Bronchial epithelial cell (primary cell): ENCODE data around the gene SMCO2. TPM values are rescaled to one million over a fixed set of nuclear protein-coding genes. Genes with fewer than 3 reads are reported as not detected.

ENCODE experiments used
- DNase-seq: peaks from one replicate; pipeline ENCODE4 v3.0.0-alpha.2; 2010; ENCODE audit warnings: low read depth
- FAIRE-seq: peaks from 2 replicates; lab custom pipeline; 2011; peaks lifted over from hg19 to GRCh38; lab: Jason Lieb, UNC
- H3K27me3 ChIP-seq: 2 replicates; pipeline ENCODE4 v1.5.1; 2011; ENCODE audit warnings: low read length; ENCODE audit not compliant: control insufficient read depth, insufficient read depth
- H3K36me3 ChIP-seq: 2 replicates; pipeline ENCODE4 v1.5.1; 2011; ENCODE audit warnings: low read length; ENCODE audit not compliant: control insufficient read depth, insufficient read depth
- H3K4me3 ChIP-seq: 2 replicates; pipeline ENCODE4 v1.5.1; 2011; ENCODE audit warnings: mild to moderate bottlenecking, low read depth, low read length, control low read depth
- total RNA-seq: library from RNA; depleted of rRNA; stranded (reverse); fragments of >200 nt; gene quantifications from 2 replicates; pipeline ENCODE4 v1.2.1, GENCODE V29; 2014
- TF ChIP-seq, protein P1 (sequence below): IDR thresholded peaks from 2 replicates; pipeline ENCODE4 v1.5.1; 2011; ENCODE audit warnings: mild to moderate bottlenecking, moderate library complexity, low read length, control low read depth, inconsistent platforms; ENCODE audit not compliant: insufficient read depth, severe bottlenecking

Gene SMCO2
- total RNA-seq, 1 donor from 2014 or later, result 1.8 TPM

DNA sequence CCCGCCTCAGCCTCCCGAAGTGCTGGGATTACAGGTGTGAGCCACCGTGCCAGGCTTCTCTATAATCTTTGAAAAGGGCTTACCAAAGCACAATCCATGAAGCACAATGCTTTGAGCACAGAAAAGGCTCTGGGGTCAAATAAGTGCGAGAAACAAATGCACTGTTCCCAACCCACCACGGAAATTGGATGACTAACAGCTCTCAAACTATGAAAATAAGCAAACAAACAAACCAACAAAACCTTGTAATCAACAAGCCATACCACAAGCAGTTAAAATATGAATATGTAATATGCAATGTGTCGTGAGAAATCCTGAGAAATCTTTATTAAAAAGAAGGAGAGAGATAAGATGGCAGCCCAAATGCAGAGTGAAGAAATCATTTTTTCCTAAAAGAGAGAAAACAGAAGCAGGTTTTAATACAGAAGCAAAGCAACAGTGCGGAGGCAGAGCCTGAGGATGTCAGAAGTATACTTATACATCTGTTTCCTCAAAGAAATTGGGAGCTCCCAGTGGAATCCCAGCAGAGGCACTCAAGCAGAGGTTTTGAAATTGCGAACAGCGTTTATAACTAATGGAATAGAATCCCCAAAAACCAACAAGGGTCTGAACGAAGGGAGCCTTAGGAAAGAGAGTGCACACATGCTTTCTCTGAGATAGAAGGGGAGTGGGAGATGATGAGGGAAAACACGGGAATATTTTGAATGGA is 17.1 kb downstream of the SMCO2 start:
- TF ChIP-seq, protein P1, sequence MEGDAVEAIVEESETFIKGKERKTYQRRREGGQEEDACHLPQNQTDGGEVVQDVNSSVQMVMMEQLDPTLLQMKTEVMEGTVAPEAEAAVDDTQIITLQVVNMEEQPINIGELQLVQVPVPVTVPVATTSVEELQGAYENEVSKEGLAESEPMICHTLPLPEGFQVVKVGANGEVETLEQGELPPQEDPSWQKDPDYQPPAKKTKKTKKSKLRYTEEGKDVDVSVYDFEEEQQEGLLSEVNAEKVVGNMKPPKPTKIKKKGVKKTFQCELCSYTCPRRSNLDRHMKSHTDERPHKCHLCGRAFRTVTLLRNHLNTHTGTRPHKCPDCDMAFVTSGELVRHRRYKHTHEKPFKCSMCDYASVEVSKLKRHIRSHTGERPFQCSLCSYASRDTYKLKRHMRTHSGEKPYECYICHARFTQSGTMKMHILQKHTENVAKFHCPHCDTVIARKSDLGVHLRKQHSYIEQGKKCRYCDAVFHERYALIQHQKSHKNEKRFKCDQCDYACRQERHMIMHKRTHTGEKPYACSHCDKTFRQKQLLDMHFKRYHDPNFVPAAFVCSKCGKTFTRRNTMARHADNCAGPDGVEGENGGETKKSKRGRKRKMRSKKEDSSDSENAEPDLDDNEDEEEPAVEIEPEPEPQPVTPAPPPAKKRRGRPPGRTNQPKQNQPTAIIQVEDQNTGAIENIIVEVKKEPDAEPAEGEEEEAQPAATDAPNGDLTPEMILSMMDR, result no peak
- no peaks in the 10 kb centered on the region for H3K36me3 ChIP-seq
- FAIRE-seq (no peak), DNase-seq (no peak)
- H3K27me3 ChIP-seq, result no peaks in the 10 kb centered on the region
- H3K4me3 ChIP-seq, result no peak overlapping the region

DNA sequence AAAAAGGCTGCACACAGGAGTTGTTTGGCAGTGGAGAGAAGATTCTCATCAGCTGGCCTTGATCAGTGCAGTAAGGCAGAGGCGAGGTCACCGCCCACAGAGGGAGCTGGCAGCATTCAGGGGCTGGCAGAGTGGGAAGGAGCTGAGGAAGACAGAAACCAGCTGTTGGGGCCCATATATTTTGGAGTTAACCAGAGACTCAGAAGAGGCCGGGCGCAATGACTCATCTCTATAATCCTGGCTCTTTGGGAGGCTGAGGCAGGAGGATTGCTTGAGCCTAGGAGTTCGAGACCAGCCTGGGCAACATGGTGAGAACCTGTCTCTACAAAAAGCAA is 17.7 kb downstream of the SMCO2 start:
- Histone ChIP-seq H3K27me3 (no peaks in the 10 kb centered on the region), H3K36me3 (no peaks in the 10 kb centered on the region), H3K4me3 (no peak overlapping the region)
- FAIRE-seq (no peak), DNase-seq (no peak)
- TF ChIP-seq, protein P1, result no peak

DNA sequence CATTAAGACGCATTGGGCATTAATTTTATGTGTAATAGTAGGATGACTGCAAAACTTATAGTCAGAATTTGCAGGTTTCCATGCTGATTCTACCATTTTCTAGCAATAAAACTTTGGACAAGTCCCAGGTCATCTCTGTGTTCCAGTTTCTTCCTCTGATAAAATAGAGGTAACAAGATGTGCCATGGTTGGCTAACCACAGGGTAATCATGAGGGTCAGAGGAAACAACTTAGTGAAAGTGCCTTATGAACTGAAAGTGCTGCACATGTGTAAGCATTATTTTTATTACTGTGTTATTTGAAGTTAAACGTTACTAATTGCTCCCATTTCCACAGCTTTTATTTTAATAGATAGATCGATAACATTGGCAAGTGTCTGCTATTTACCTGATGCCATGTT is 21.1 kb downstream of the SMCO2 start:
- FAIRE-seq, result no peak
- H3K27me3 ChIP-seq, result no peaks in the 10 kb centered on the region

DNA sequence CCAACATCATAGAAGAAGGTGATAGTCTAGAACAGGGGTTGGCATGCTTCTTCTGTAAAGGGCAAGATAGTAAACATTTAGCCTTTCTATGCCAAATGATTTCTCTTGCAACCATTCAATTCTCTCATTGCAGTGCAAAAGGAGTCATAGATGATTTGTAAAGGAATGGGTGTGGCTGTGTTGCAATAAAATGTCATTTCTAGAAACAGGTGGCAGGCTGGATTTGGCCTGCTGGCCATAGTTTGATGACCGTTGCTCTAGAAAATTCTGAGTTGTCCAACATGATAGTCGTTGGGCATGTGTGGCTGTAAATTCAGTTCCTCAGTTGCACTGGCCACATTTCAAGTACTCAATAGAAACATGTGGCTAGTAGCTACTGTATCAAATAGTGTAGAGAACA is 21.7 kb downstream of the SMCO2 start:
- DNase-seq (no peak), FAIRE-seq (no peak)
- no peak overlapping the region for H3K4me3 ChIP-seq
- TF ChIP-seq, protein P1, result no peak
- no peaks in the 10 kb centered on the region for H3K36me3 ChIP-seq
- no peaks in the 10 kb centered on the region for H3K27me3 ChIP-seq

More for the DNA sequence above, 21.1 kb downstream of the SMCO2 start:
- no peak for DNase-seq
- TF ChIP-seq, protein P1, result no peak
- H3K36me3 ChIP-seq, result no peaks in the 10 kb centered on the region
- H3K4me3 ChIP-seq, result no peak overlapping the region

DNA sequence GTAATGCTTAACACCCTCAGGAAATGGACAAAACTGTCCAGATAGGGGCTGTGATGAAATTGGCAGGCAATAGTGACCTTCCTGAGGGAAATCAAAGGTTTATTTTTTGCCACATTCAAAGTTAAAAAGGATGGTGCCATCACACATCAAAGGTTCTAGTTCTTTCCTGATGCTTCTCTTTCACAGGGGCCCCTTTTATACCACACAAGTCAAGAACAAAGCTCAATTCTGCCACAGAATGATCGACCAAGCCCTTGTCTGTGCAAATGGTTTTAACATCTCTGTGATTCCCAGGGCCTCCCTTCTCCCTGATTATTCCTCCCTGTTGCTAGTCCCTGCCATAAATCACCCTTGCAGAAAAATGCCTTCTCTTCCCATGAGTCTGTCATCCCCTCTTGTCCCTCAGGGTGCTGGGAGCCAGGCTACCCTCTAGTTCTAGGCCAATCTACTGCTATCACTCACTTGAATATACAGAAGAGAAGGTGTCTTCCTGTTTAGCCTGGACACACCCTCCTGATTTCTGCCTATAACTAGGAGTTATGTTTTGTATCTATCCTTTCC is 22.7 kb downstream of the SMCO2 start:
- Histone ChIP-seq H3K27me3 (no peaks in the 10 kb centered on the region), H3K4me3 (no peak overlapping the region), H3K36me3 (no peaks in the 10 kb centered on the region)
- DNase-seq, result no peak
- no peak for FAIRE-seq
- TF ChIP-seq, protein P1, result no peak

DNA sequence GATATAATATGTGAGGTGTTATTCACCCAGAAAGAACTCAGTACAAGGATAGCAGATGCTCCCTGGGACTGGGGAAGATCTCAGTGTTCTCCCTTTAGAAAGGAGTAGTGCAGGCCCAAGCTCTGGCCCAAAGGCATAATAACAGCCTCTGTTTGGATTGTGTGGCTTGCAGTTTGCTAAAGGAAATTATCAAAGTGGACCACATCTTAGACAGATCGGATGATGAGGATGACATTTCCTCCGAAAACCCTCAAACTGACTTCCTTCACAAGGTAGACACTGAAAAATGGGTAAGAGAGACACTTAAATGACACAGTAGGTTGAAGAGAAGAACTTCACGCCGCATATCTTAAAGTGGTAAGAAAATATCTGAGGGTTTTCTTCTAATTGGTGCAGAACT is 26.1 kb downstream of the SMCO2 start:
- FAIRE-seq (no peak), DNase-seq (no peak)
- Histone ChIP-seq H3K4me3 (no peak overlapping the region), H3K27me3 (no peaks in the 10 kb centered on the region), H3K36me3 (no peaks in the 10 kb centered on the region)
- TF ChIP-seq, protein P1, result no peak
